Epithelial cell of esophagus (primary cell): ENCODE measurements around the gene EBP.

Experiments
- DNase-seq: peaks from one replicate; pipeline ENCODE4 v3.0.0; 2010; ENCODE audit warnings: low read depth
- H3K4me3 ChIP-seq: 2 replicates; pipeline ENCODE4 v1.5.1; 2011; ENCODE audit warnings: mild to moderate bottlenecking, low read length, control low read depth
- CTCF ChIP-seq: IDR thresholded peaks from 2 replicates; pipeline ENCODE4 v1.5.1; 2011; ENCODE audit warnings: low read depth, mild to moderate bottlenecking, low read length, control low read depth, inconsistent platforms; ENCODE audit not compliant: insufficient read depth; ENCODE audit errors: missing control alignments

The EBP gene

GRCh38 chrX:48505481-48505880, 16.1 kb upstream of the EBP start:
- no peak overlapping the region for H3K4me3 ChIP-seq
- no peak for DNase-seq
- TF ChIP-seq CTCF: no peak

GRCh38 chrX:48507246-48507645, 14.4 kb upstream of the EBP start:
- no peak overlapping the region for H3K4me3 ChIP-seq
- no peak for DNase-seq
- no peak for TF ChIP-seq CTCF

- peak within 1 kb of the TSS; percentile 69 for H3K4me3 ChIP-seq
- DNase-seq: peak; percentile 68
- no peak for TF ChIP-seq CTCF
Measured at GRCh38 chrX:48508400-48509244, 13.0 kb upstream of the EBP start, which contains the start of gene PORCN. Gene PORCN (plus strand): TSS chrX:48508992. CDS start chrX:48509821, 829 bp downstream.

GRCh38 chrX:48509245-48509590, 12.4 kb upstream of the EBP start:
- peak overlapping the region; percentile 69 for H3K4me3 ChIP-seq
- no peak for TF ChIP-seq CTCF
- DNase-seq: no peak

GRCh38 chrX:48509619-48510018, 12.0 kb upstream of the EBP start:
- peak overlapping the region; percentile 69 for H3K4me3 ChIP-seq
- TF ChIP-seq CTCF: no peak
- no peak for DNase-seq

- no peak for DNase-seq
- no peak overlapping the region for H3K4me3 ChIP-seq
- TF ChIP-seq CTCF: peak; percentile 51
Measured at GRCh38 chrX:48511560-48511959, 10.0 kb upstream of the EBP start.
